Activated naive CD4-positive, alpha-beta T cell treated with anti-CD3 and anti-CD28 coated beads for 36 hours (primary cell): Measurements from ENCODE around the gene SND1. TPM values are rescaled to one million over a fixed set of nuclear protein-coding genes. Genes with fewer than 3 reads are reported as not detected.

Experiments
- CTCF ChIA-PET: fragments of 350-600 bp; sonication (Branson Sonifier 250); formaldehyde crosslinking; loops from one replicate; lab custom pipeline; 2021; ENCODE audit warnings: antibody characterized with exemption; lab: Charles Lee
- DNase-seq: peaks from one replicate; pipeline ENCODE4 v3.0.0-alpha.2; 2020
- H3K27ac Mint-ChIP-seq: one replicate; pipeline ENCODE4 v1.8.0; 2021; ENCODE audit warnings: mild to moderate bottlenecking, mixed read lengths
- H3K27me3 Mint-ChIP-seq: one replicate; pipeline ENCODE4 v1.8.0; 2021; ENCODE audit warnings: low read depth, mixed read lengths
- H3K36me3 Mint-ChIP-seq: one replicate; pipeline ENCODE4 v1.8.0; 2021; ENCODE audit warnings: low read depth, mixed read lengths
- H3K4me1 Mint-ChIP-seq: one replicate; pipeline ENCODE4 v1.8.0; 2021; ENCODE audit warnings: low read depth, mixed read lengths
- H3K4me3 Mint-ChIP-seq: one replicate; pipeline ENCODE4 v1.8.0; 2021; ENCODE audit warnings: mild to moderate bottlenecking, moderate library complexity, mixed read lengths
- H3K9me3 Mint-ChIP-seq: one replicate; pipeline ENCODE4 v1.8.0; 2021; ENCODE audit warnings: mixed read lengths
- intact Hi-C: fragments of 100-400 bp; cut with micrococcal nuclease; formaldehyde crosslinking; loops from one replicate; pipeline ENCODE4 v1.15.1; 2023
- total RNA-seq, 2 experiments: library from RNA; stranded (reverse); gene quantifications; one replicate each; pipeline ENCODE4 v1.2.3, GENCODE V29; 2021

Gene SND1
- total RNA-seq, 2 experiments from 2014 or later: 184 to 211 TPM

GRCh38 chr7:127654404-127655394, 2.7 kb downstream of the SND1 start:
- Mint-ChIP-seq H3K9me3 (no peaks in the 10 kb centered on the region), H3K4me1 (peaks cover 46% of the 10 kb centered on the region), H3K27me3 (no peaks in the 10 kb centered on the region), H3K4me3 (peak overlapping the region; percentile 99), H3K27ac (peak overlapping the region; percentile 62), H3K36me3 (peaks cover 33% of the 10 kb centered on the region)
- intact Hi-C loops: loop anchor here (5.0 kb wide), 1 partner anchor 453 kb away; no protein-coding TSS in a partner anchor
- no peak for DNase-seq
- CTCF ChIA-PET: interaction anchor here (0.6 to 1.0 kb wide), 3 partner anchors 66 to 667 kb away, joined by 3 to 5 read pairs (median 4); partner anchors contain the start of gene ARF5

- no peak overlapping the region for H3K27ac Mint-ChIP-seq
- peaks cover 52% of the 10 kb centered on the region for H3K4me1 Mint-ChIP-seq
- H3K4me3 Mint-ChIP-seq: no peak overlapping the region
- no peaks in the 10 kb centered on the region for H3K27me3 Mint-ChIP-seq
- CTCF ChIA-PET: no interaction called here
- DNase-seq: no peak
- intact Hi-C loops: no loop called here
- no peaks in the 10 kb centered on the region for H3K9me3 Mint-ChIP-seq
- peaks cover 39% of the 10 kb centered on the region for H3K36me3 Mint-ChIP-seq
These were observed 3.7 kb downstream of the SND1 start for GRCh38 chr7:127655720-127656119.

DNA sequence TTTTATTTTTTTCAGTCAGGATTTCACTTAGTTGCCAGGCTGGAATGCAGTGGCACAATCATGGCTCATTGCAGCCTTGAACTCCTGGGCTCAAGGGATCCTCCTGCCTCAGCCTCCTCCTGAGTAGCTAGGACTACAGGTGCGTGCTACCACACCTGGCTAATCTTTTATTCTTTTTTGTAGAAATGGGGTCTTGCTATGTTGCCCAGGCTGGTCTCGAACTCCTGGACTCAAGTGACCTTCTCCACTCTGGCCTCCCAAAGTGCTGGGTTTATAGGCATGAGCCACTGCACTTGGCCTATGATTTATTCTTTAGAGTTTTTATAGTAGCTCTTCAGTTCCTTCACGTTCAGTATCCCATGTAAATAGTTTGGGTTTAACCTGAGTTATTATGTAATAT, 5.5 kb downstream of the SND1 start:
- intact Hi-C loops: no loop called here
- Mint-ChIP-seq H3K27me3 (no peaks in the 10 kb centered on the region), H3K4me3 (no peak overlapping the region), H3K27ac (no peak overlapping the region), H3K9me3 (no peaks in the 10 kb centered on the region), H3K36me3 (peaks cover 51% of the 10 kb centered on the region), H3K4me1 (peaks cover 62% of the 10 kb centered on the region)
- DNase-seq: no peak
- CTCF ChIA-PET: no interaction called here

GRCh38 chr7:127658970-127659630, 7.1 kb downstream of the SND1 start:
- CTCF ChIA-PET: no interaction called here

GRCh38 chr7:127665922-127666321, 13.9 kb downstream of the SND1 start:
- H3K27ac Mint-ChIP-seq: no peak overlapping the region
- CTCF ChIA-PET: no interaction called here
- no peaks in the 10 kb centered on the region for H3K9me3 Mint-ChIP-seq
- H3K36me3 Mint-ChIP-seq: peaks cover 40% of the 10 kb centered on the region
- DNase-seq: no peak
- no peaks in the 10 kb centered on the region for H3K27me3 Mint-ChIP-seq
- intact Hi-C loops: no loop called here
- peaks cover 58% of the 10 kb centered on the region for H3K4me1 Mint-ChIP-seq
- H3K4me3 Mint-ChIP-seq: no peak overlapping the region

More at GRCh38 chr7:127658970-127659630, 7.1 kb downstream of the SND1 start:
- no peak overlapping the region for H3K4me3 Mint-ChIP-seq
- H3K27me3 Mint-ChIP-seq: no peaks in the 10 kb centered on the region
- H3K4me1 Mint-ChIP-seq: peaks cover 59% of the 10 kb centered on the region
- no peak for DNase-seq
- H3K36me3 Mint-ChIP-seq: peaks cover 48% of the 10 kb centered on the region
- no peaks in the 10 kb centered on the region for H3K9me3 Mint-ChIP-seq
- no peak overlapping the region for H3K27ac Mint-ChIP-seq
- intact Hi-C loops: no loop called here

DNA sequence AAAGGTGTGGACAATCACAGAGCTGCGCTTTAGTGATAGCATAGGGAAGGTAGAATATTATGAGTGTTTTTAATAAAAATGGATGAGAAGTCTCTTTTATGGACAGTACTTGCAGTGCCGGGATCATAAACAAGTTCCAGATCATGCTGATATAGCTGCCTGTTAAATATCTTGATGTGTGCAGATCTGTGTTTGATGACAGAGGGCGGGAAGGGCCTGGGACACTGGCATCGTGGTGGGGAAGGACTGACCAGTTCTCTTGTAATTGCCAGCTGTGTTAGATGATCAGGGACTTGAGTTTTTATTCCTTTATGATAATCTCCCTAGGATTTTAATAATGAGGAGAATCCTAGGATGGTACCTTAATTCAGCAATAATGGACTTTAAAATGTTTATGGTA, 14.6 kb downstream of the SND1 start:
- Mint-ChIP-seq H3K27me3 (no peaks in the 10 kb centered on the region), H3K4me3 (no peak overlapping the region), H3K36me3 (peaks cover 38% of the 10 kb centered on the region), H3K9me3 (no peaks in the 10 kb centered on the region), H3K27ac (no peak overlapping the region), H3K4me1 (peaks cover 53% of the 10 kb centered on the region)
- CTCF ChIA-PET: no interaction called here
- intact Hi-C loops: loop anchor here (1.0 kb wide), 1 partner anchor 14 kb away; the partner anchor contains the start of gene SND1
- DNase-seq: no peak

GRCh38 chr7:127667017-127667670, 15.2 kb downstream of the SND1 start:
- Mint-ChIP-seq H3K4me1 (peaks cover 51% of the 10 kb centered on the region), H3K9me3 (no peaks in the 10 kb centered on the region), H3K27me3 (no peaks in the 10 kb centered on the region), H3K27ac (peak overlapping the region; percentile 72), H3K36me3 (peaks cover 41% of the 10 kb centered on the region), H3K4me3 (no peak overlapping the region)
- CTCF ChIA-PET: no interaction called here
- intact Hi-C loops: loop anchor here (1.0 kb wide), 1 partner anchor 15 kb away; the partner anchor contains the start of gene SND1
- DNase-seq: no peak

- intact Hi-C loops: loop anchor here (1.0 kb wide), 1 partner anchor 16 kb away; the partner anchor contains the start of gene SND1
- no peaks in the 10 kb centered on the region for H3K27me3 Mint-ChIP-seq
- H3K4me1 Mint-ChIP-seq: peaks cover 51% of the 10 kb centered on the region
- DNase-seq: no peak
- CTCF ChIA-PET: no interaction called here
- peak overlapping the region; percentile 72 for H3K27ac Mint-ChIP-seq
- H3K4me3 Mint-ChIP-seq: no peak overlapping the region
- H3K9me3 Mint-ChIP-seq: no peaks in the 10 kb centered on the region
- peaks cover 42% of the 10 kb centered on the region for H3K36me3 Mint-ChIP-seq
These were observed 16.0 kb downstream of the SND1 start for GRCh38 chr7:127667759-127668530.

DNA sequence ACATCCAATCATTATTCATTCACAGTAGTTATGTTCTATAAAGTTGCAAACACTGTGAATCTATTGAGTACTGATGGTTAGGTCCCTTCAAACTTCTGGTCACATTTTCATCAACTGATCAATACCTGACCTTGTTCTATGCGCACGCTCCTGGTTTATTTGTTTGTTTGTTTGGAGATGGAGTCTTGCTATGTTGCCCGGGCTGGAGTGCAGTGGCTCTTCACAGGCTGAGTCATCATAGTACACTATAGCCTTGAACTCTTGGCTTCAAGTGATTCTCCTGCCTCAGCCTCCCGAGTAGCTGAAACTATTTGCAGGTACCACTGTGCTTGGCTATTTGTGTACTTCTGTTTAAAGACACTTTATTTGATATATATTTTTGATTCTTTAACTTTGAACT, 19.3 kb downstream of the SND1 start:
- Mint-ChIP-seq H3K9me3 (no peaks in the 10 kb centered on the region), H3K36me3 (peaks cover 54% of the 10 kb centered on the region), H3K27me3 (no peaks in the 10 kb centered on the region), H3K4me3 (no peak overlapping the region), H3K27ac (no peak overlapping the region), H3K4me1 (peaks cover 31% of the 10 kb centered on the region)
- CTCF ChIA-PET: interaction anchor here (0.7 kb wide), 1 partner anchor 220 kb away, joined by 6 read pairs; no protein-coding TSS in a partner anchor
- DNase-seq: no peak
- intact Hi-C loops: no loop called here

- CTCF ChIA-PET: interaction anchor here (0.6 kb wide), 1 partner anchor 37 kb away, joined by 3 read pairs; no protein-coding TSS in a partner anchor
- peaks cover 17% of the 10 kb centered on the region for H3K4me1 Mint-ChIP-seq
- no peak overlapping the region for H3K27ac Mint-ChIP-seq
- no peaks in the 10 kb centered on the region for H3K9me3 Mint-ChIP-seq
- no peak for DNase-seq
- H3K27me3 Mint-ChIP-seq: no peaks in the 10 kb centered on the region
- H3K4me3 Mint-ChIP-seq: no peak overlapping the region
- intact Hi-C loops: no loop called here
- H3K36me3 Mint-ChIP-seq: peaks cover 68% of the 10 kb centered on the region
These were observed 21.9 kb downstream of the SND1 start for GRCh38 chr7:127673902-127674301.

- no peak overlapping the region for H3K27ac Mint-ChIP-seq
- peaks cover 68% of the 10 kb centered on the region for H3K36me3 Mint-ChIP-seq
- intact Hi-C loops: no loop called here
- no peak for DNase-seq
- H3K9me3 Mint-ChIP-seq: no peaks in the 10 kb centered on the region
- CTCF ChIA-PET: no interaction called here
- H3K4me3 Mint-ChIP-seq: no peak overlapping the region
- no peaks in the 10 kb centered on the region for H3K27me3 Mint-ChIP-seq
- peaks cover 16% of the 10 kb centered on the region for H3K4me1 Mint-ChIP-seq
These were observed 22.4 kb downstream of the SND1 start for GRCh38 chr7:127674361-127674760.
